ENCODE results near the gene SLC8A1.

The SLC8A1 gene

DNA sequence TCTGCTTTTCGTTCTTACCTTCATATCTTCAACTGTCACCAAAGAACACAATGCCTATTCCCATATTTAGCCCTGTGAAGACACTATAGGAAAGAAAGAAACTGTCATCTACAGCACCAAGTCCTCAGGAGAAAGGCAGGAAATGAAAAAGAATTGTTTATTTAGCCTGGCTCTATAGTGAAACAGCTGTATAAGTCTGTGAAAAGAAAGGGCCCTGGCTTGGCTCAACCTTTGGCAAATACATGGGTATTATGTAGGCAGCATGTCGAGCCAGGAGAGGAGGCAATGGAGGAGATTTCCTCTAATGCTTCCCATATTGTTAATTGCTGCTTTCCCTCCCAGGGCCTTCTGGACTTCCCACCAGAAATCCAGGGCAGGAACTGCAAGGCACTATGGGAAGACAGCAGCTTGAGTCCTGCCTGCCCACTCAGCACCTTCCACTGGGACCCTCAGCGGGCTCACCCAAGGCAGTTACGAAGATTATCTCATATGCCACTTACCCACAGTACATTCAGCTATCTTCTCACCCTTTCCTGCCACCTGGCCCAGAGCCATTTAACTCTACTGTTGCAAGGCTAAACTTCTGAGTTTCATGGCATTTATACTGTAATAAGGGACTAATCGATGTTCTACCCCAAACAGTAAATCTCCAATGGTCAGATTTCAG lies 30.1 kb downstream of the SLC8A1 start:
- DNase-seq (ENCODE audit: low read depth in 2 of 2, low spot score in 1 of 2) = no peak

DNA sequence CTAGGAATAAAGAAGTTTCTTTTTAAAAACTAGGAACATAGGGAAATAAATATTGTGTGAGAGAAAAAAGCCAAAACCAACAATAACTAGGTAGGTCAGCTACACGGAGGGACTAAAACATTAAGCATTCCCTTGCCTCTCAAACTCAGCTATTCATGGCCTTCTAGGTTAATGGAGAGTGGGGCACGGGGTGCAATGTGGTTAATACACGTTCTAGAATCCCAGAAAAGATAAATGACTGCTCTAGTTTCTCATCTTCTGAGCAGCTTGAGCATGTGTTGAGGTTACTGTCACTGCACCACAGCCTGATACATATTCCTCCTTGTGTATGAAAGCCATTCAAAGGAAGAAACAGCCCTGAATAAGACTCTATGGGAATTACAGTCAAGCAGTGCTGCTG lies 31.4 kb downstream of the SLC8A1 start:
- DNase-seq (ENCODE audit: low read depth in 2 of 2, low spot score in 1 of 2) = no peak

DNA sequence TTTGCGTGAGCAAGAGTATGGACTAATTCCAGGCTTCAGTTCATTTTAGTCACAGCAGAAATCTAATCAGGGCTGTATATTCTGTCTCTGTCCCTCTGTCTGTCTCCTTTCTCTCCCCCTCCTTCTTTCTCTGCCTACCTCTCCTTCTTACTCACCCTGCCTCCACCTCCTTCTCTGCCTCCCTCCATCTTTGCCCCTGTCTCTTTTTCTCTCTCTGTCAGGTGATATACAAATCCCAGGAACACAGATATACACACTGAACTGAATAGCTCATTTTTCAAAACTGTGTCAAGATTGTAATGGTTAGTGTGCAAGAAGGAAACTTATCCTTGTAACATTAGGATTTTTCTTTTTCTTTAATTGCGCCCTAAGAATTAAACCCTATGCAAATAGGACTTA lies 32.5 kb downstream of the SLC8A1 start:
- no peak for DNase-seq (ENCODE audit: low read depth in 2 of 2, low spot score in 1 of 2)

DNA sequence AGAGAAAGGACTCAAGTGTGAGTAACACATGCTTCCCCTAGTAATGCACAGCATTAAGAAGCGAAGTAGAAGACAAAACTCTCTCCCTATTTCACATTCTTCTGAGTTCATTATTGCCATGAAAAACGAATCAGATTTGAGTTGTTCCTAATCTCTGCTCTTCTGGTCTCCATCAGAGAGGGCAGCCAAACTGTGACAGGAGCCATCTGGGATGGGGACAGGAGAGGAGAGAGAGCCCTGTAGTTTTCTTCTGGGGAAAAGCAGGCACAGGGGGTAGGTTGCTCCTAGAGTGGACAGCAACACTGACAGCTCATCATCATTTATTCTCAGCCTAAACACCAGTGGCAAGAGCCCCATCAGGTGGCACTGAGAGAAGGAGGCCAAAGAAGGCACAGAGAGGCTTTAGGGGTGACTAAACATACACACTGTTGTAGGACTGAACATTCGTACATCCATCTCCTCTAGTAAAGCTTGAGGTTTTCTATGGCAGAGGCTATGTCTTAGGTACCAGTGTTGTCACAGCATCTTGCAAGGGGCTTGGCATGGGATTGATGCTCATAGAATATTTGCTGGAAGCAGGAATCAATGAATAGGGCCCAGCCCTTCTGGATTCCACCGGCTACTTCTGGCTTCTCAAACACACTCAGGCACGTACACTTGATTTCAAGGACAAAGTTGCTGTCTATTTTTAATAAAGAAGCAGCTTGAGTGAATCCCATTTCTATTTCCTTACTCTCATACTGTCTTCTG lies 33.1 kb downstream of the SLC8A1 start:
- no peak for DNase-seq (ENCODE audit: low read depth in 2 of 2, low spot score in 1 of 2)

DNA sequence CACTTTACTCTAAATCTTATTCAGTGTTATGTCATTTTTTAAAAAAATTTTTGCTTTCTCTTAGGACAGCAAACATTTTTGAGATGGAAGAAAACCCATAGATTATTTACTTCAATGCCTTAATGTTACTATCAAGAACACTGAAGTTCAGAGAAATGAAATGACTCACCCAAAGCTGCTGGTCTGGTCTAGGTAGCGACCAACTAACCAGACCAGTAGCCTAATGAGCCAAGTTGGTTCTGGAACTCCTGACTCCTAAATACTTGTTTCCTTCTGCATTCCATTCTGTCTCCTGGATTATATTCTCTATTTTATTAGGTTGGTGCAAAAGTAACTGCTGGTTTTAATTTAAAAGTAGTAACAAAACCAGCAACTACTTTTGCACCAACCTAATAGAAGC lies 35.4 kb downstream of the SLC8A1 start:
- no peak for DNase-seq (ENCODE audit: low read depth in 2 of 2, low spot score in 1 of 2)

DNA sequence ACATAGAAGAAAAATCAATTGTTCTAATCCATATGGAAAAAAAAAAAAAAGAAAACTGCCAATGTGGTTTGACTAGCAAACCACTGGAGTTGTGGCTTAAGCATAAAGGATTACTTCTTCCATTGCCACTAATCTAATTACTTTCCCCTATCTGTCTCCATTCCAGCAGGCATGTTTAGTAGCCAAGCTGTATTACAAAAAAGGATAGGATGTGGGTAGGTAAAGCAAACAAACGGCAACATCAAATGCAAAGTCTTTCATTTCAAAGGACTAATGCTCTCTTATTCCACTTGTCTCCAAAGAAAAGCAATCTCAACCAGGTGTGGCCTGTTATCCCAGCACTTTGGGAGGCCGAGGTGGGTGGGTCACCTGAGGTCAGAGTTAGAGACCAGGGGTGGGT lies 36.5 kb downstream of the SLC8A1 start:
- DNase-seq (ENCODE audit: low read depth in 2 of 2, low spot score in 1 of 2) = no peak

DNA sequence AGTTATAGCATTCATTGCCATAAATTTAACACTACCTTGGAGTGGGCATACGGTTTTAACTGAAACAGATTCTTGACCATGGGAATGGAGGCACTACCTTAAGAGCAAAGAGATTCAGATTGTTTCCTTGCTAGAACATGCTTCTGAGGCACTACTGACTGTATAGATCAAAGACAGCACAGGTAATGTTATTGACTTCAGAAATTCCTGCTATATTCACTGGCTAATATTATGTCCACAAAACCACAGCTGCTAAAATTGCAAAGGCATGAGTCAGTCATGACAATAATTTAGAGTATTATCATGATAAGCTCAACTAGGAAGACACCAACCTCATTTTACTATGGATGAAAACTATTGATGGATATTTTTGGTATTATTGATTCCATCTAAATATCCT lies 39.4 kb downstream of the SLC8A1 start:
- DNase-seq (ENCODE audit: low read depth in 2 of 2, low spot score in 1 of 2) = no peak

DNA sequence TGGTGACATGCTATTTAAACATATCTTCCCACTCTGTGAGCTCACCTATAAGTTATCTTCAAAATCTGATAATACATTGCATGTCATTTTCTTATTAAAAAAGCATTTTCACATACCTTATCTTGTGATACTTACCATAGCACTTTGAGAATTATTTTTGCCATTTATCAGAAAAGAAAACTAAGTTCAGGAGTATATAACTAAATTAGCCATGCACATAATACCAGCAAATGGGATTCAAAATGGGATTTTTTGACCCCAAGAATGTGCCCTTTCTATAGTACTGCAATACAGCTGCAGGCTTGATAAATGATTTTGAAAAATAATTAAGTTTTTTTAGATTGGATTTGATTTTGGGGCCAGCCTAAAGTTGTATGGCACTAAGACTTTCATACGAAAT lies 41.2 kb downstream of the SLC8A1 start:
- no peak for DNase-seq (ENCODE audit: low read depth in 2 of 2, low spot score in 1 of 2)

DNA sequence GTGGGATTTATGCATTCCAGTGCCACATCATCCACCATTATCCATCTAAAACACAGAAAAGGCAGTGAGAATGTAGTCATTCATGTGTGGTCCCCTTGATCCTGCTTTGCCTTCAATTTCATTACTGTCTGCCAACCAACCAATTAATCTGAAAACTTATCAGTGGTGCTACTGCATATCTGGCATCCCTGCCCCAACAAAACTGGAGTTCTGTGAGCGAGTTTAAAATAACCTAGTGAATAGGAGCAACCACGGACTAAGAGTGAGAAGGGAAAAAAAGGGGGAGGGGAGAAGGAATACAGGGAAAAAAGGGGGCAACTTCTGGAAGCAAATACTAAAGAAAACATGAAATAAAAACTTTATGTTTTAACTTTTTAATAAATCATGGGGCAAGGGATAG lies 42.2 kb downstream of the SLC8A1 start:
- no peak for DNase-seq (ENCODE audit: low read depth in 2 of 2, low spot score in 1 of 2)

DNA sequence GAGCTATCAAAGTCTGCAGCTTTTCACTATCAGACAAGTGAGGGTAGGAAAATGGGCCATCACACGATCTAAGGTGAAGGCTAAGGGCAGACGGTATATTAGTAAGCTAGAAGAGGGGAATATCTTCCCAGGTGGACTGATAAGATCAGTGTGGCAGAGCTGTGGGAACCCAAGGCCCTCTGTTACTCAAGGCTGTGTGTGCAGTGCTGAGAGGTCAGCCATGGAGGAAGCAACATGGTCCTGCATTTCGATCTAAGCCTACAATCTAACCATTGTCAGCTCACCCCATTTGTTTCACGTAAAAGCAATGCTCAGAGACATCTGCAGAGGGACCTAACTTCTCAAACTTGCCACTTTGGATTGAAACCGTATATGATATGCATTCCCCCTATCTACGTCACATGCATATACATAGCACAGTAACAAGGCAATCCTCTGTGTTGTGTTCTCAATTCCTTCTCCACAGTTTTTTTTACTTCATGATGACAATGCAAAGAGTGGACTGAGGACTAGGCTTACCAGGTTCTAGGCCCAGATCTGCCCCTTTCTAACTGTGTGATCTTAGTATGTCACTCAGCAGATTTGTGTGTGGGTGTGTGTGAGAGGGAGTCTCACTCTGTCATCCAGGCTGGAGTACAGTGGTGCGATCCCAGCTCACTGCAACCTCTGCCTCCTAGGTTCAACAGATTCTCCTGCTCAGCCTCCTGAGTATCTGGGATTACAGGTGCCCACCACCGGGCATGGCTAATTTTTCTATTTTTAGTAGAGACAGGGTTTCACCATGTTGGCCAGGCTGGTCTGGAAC lies 45.2 kb downstream of the SLC8A1 start:
- no peak for DNase-seq (ENCODE audit: low read depth in 2 of 2, low spot score in 1 of 2)

DNA sequence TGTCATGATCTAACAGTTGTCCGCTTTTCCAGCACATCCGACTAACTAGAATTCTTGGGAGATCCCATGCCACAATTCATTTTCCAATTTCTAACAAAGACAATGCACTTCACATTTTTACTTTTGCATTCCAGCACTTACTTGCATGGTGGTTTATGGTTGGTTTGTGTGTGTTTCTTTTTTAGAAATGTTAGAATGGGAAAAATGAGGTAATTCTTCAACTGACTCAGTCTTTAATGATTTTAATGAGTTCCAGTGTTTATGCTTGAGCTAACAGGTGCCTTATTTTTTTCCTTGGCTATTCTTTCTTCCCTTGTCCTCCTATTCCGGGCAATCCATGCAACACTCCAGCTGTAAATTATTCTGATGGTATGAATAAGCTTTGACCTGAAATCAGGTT lies 46.4 kb downstream of the SLC8A1 start:
- no peak for DNase-seq (ENCODE audit: low read depth in 2 of 2, low spot score in 1 of 2)

DNA sequence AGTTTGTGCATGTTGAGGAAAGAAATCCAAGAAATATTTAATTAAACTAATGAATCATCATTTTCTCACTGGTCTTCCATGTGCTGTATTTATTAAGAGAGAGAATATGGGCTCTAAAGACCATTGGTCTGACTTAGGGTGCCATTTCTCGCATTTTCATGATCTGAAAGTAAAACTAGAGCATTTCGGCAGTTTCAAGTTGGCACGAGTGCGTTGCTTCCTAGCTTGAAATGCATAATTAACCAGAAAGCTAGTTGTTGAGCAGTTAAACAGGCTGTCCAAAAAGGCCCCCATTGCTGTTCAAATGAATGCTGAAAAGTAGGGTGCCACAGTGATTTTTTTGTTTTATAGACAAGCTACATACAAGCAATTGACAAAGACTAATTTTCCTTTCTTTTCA lies 47.4 kb downstream of the SLC8A1 start:
- no peak for DNase-seq (ENCODE audit: low read depth in 2 of 2, low spot score in 1 of 2)

DNA sequence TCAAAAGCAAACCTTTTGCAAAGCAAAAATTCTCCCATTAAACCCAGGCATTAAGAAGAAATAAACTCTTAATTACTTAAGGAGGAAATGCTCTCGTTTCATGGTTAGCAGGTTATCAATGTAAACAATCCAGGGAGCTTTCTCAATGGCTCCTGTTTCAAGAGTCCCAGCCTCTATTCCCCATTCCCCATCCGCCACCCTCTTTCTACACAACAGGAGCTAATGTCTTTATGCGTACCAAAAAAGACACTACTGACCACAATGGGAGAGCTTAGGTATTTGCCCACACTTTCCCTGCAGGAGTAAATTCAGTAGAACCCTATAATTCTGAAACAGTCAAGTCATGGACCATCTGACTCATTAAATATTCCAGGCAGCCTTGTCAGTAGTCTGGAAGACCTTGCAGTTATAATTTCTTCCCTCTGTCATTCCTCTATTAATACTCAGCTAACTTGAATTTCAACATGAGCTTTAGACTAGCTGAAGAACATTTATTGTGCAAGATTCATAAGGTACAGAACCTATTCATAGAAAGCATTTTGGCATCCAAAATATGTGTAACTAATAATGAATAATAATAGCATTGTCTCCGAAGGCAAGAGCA lies 48.6 kb downstream of the SLC8A1 start:
- DNase-seq (ENCODE audit: low read depth in 2 of 2, low spot score in 1 of 2) = no peak

DNA sequence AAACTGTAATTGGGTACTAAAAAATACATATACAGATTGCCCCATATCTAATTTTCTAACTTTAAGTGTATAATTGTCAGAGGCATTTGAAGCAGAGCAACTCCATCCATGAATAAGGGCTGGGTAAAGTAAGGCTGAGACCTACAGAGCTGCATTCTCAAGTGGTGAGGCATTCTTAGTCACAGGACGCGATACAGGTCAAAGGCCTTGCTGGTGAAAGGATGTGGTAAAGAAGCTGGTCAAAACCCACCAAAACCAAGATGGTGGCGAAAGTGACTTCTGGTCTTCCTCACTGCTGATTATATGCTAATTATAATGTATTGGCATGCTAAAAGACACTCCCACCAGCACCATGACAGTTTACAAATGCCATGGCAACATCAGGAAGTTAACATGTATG lies 50.0 kb downstream of the SLC8A1 start:
- DNase-seq (ENCODE audit: low read depth in 2 of 2, low spot score in 1 of 2) = no peak

DNA sequence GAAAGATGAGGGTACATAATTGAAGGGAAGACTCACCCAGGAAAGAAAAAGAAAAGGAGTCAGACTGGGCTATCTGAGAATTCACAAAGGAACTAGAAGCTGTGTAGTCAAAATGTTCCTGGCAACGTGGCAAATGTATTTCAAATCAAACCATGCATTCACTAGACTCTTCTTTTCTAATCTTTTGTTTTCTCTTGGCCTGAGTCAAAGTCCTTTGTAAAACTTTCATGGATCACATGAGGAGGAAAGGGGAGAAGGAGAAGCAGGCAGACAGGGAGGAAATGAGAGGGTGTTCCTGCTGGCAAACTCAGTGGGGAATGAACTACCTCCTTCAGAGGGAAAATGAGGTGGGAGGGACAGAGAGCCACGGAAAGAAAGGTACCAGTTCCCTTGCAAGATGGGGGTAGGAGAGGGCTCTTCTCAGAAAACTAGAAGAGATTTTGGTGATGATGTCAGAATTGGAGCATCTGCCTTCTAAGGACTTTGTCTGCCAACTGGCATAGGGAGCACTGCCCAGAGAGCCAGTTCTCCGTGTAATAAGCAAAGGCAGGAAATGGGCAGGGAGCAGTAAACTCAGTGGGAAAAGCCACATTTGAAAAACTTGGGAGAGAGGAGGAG lies 51.4 kb downstream of the SLC8A1 start:
- no peak for DNase-seq (ENCODE audit: low read depth in 2 of 2, low spot score in 1 of 2)

DNA sequence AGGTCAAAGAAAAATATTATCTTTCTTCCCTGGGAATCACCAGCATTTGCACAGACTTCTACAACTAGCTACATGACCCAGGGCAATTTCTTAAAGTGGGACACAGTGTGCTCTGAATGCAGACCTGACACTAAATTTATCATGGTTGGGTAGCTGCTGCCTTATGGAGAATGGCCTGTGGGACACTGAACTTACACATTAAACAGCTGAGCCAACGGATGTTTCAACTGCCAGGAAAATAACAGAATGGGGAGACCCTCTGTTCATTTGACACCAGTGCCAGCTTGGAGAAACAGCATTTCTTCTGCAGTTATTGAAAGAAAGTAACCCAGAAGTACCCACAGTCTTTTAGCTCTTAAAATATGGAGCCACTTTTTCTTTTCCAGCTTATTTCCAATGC lies 54.1 kb downstream of the SLC8A1 start:
- DNase-seq (ENCODE audit: low read depth in 2 of 2, low spot score in 1 of 2) = no peak

DNA sequence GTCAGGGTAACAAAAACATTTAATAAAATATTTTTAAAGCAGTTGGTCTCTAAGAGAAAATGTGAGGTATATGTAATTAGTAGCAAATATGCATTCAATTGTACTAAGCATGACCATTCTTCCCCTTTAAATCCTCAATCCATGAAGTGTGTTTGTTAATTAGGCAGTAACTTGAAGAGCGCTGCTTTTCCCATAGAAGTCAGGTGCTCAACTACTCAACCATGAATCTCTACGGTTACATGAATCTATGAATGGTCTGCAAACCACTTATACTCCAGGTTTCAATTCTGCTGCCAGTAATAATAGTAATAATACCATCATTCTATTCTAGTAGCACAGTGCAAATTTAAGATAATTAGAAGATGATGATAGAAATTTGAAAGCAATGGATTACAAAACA lies 55.8 kb downstream of the SLC8A1 start:
- DNase-seq (ENCODE audit: low read depth in 2 of 2, low spot score in 1 of 2) = no peak

DNA sequence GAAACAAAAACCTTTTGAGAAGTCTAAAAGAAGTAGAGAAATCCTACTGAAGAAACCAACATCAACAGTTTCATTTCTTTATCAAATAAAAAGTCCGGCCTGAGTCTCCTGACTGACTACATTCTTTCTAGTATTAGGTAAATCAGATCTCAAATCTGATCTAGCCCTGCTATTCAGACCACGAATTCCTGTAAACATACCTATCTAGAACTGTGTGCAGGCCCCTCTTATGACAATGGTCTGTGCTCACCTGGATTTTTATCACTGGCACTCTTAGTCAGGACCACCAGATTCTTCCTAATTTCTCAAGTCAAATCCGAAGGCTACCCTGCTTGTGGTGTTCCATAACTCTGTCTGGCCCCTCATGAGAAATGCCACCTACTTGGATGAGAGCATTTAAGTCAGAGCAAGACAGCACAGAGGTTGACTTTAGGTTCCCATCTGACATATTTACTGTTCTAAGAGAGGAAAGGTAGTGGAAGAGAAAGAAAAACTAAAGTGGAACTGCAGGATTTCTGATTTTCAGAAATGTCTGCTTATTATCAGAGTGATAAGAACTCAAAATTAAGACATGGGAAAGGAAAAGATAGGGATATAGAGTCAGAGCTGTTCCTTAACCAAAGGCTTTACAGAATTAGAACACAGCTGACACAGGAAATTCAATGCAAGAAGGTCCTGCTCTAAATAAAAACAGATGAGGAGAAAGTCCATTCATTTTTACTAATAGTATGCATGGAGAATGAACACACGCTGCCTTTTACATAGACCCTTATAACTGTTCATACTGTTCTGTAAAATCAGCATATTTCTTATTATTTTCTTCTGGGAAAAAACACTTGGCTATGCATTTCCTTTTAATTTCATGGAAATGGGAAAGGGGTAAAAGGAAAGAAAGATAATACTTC lies 56.5 kb downstream of the SLC8A1 start:
- no peak for DNase-seq (ENCODE audit: low read depth in 2 of 2, low spot score in 1 of 2)

DNA sequence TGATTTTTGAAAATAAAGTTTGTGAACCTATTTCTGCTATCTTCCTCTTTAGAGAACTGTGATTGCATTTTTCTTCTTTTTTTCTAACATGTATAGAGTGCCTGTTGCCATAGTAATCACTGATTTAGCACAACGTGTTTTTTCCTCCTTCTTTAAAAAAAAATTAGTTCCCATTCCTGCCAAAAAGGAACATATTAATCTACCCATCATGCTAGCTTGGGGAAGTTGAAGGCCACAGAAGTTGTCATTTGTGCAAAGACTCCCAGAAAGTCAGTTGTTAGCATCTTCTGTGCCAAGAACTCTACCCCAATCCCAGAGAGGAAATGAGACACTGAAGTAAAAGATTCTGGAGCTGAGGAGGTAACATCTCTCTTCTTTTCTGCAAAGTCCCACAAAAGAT lies 57.3 kb downstream of the SLC8A1 start:
- DNase-seq (ENCODE audit: low read depth in 2 of 2, low spot score in 1 of 2) = no peak

DNA sequence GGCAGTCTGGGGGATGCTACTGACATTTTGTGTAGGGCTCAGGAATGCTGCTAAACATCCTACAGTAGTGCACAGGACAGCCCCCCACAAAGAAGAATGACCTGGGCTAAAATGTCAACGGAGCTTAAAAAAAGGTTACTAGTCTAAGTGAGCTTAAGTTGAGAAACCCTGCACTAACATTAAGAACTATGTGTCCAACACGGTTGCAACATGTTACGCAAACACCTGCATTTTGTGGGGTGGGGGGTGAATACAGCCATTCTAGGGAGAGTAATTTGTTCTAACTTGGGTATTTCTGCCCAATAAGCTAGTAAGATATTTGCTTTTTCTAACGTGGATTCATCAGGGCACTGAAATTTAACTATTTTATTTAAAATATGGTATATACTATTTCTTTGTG lies 57.9 kb downstream of the SLC8A1 start:
- no peak for DNase-seq (ENCODE audit: low read depth in 2 of 2, low spot score in 1 of 2)

Data from stimulated activated CD8-positive, alpha-beta memory T cell treated with anti-CD3 and anti-CD28 coated beads, Interleukin-4, amount 100 ng/mL, for 1 hour (primary cell).